ENCODE data around the gene HIVEP3. TPM values are rescaled to one million over a fixed set of nuclear protein-coding genes. Genes with fewer than 3 reads are reported as not detected.

The HIVEP3 gene
- total and polyA plus RNA-seq, 4 donors: 7.0 to 14.7 (median 8.8) TPM

GRCh38 chr1:41878911-41879310, 39.8 kb downstream of the HIVEP3 start:
- Histone ChIP-seq H3K9me3 (ENCODE audit: control insufficient read depth in 4 of 4, insufficient read depth in 3 of 4, low read length in 3 of 4) (no peaks in the 10 kb centered on the region), H3K36me3 (ENCODE audit: control insufficient read depth in 4 of 4, insufficient read depth in 4 of 4, low read length in 4 of 4) (no peaks in the 10 kb centered on the region), H3K27me3 (ENCODE audit: control insufficient read depth in 3 of 3, insufficient read depth in 3 of 3, low read length in 2 of 3) (no peaks in the 10 kb centered on the region), H3K27ac (ENCODE audit: low read depth in 1 of 2, low read length in 1 of 2) (no peak overlapping the region), H3K9ac (ENCODE audit: insufficient read depth in 1 of 2, low read length in 2 of 2) (no peak overlapping the region), H3K4me3 (no peak overlapping the region), H3K4me1 (ENCODE audit: control insufficient read depth in 5 of 5, insufficient read depth in 5 of 5, low read length in 5 of 5) (peaks cover 5 to 33% (median 28%) of the 10 kb centered on the region in 5 donors)
- WGBS, 2 donors: 97 to 98% methylated on average over 5 of the region's 5 CpGs
- no peak for ATAC-seq (ENCODE audit: insufficient read depth, low FRiP score)
- DNase-seq: no peak
- TF ChIP-seq CTCF (IDR thresholded peaks at IDR 0.05; ENCODE audit: control extremely low read depth, extremely low read depth): no peak

- Histone ChIP-seq H3K9ac (ENCODE audit: insufficient read depth in 1 of 2, low read length in 2 of 2) (no peak overlapping the region), H3K4me3 (no peak overlapping the region), H3K27ac (ENCODE audit: low read depth in 1 of 2, low read length in 1 of 2) (no peak overlapping the region), H3K27me3 (ENCODE audit: control insufficient read depth in 3 of 3, insufficient read depth in 3 of 3, low read length in 2 of 3) (no peaks in the 10 kb centered on the region), H3K9me3 (ENCODE audit: control insufficient read depth in 4 of 4, insufficient read depth in 3 of 4, low read length in 3 of 4) (no peaks in the 10 kb centered on the region), H3K36me3 (ENCODE audit: control insufficient read depth in 4 of 4, insufficient read depth in 4 of 4, low read length in 4 of 4) (no peaks in the 10 kb centered on the region), H3K4me1 (ENCODE audit: control insufficient read depth in 5 of 5, insufficient read depth in 5 of 5, low read length in 5 of 5) (peaks cover 5 to 33% (median 28%) of the 10 kb centered on the region in 5 donors)
- DNase-seq (peak in 1 of 3 donors; percentile 42), ATAC-seq (ENCODE audit: insufficient read depth, low FRiP score) (no peak)
- no peak for TF ChIP-seq CTCF (IDR thresholded peaks at IDR 0.05; ENCODE audit: control extremely low read depth, extremely low read depth)
- 74 to 78% methylated on average over 1 of the region's 1 CpG for WGBS, 2 donors
Observed at GRCh38 chr1:41878495-41878894, 40.2 kb downstream of the HIVEP3 start.

- DNase-seq (peak in 2 of 3 donors; percentile 48 to 58), ATAC-seq (ENCODE audit: insufficient read depth, low FRiP score) (peak; percentile 27)
- Histone ChIP-seq H3K9ac (ENCODE audit: insufficient read depth in 1 of 2, low read length in 2 of 2) (no peak overlapping the region), H3K4me1 (ENCODE audit: control insufficient read depth in 5 of 5, insufficient read depth in 5 of 5, low read length in 5 of 5) (peaks cover 0 to 30% (median 19%) of the 10 kb centered on the region in 5 donors), H3K27me3 (ENCODE audit: control insufficient read depth in 3 of 3, insufficient read depth in 3 of 3, low read length in 2 of 3) (no peaks in the 10 kb centered on the region), H3K36me3 (ENCODE audit: control insufficient read depth in 4 of 4, insufficient read depth in 4 of 4, low read length in 4 of 4) (no peaks in the 10 kb centered on the region), H3K4me3 (no peak overlapping the region), H3K27ac (ENCODE audit: low read depth in 1 of 2, low read length in 1 of 2) (peak overlapping the region; percentile 21 to 42), H3K9me3 (ENCODE audit: control insufficient read depth in 4 of 4, insufficient read depth in 3 of 4, low read length in 3 of 4) (no peaks in the 10 kb centered on the region)
- WGBS, 2 donors: 25 to 31% methylated on average over 3 of the region's 3 CpGs
- TF ChIP-seq CTCF (IDR thresholded peaks at IDR 0.05; ENCODE audit: control extremely low read depth, extremely low read depth): no peak
Observed at GRCh38 chr1:41876576-41877445, 41.9 kb downstream of the HIVEP3 start.
